HepG2 (cell line): ENCODE data around the gene RAB34. TPM values are rescaled to one million over a fixed set of nuclear protein-coding genes. Genes with fewer than 3 reads are reported as not detected.

ENCODE experiments used
- HDAC6 ChIP-seq: fragments of 200-600 bp; sonication (generic); IDR thresholded peaks from 2 replicates; pipeline ENCODE4 v1.7.0; 2017; ENCODE audit warnings: mild to moderate bottlenecking, antibody characterized with exemption, low read length, low read depth
- KDM3A ChIP-seq: IDR thresholded peaks from 2 replicates; pipeline ENCODE4 v1.6.1; 2018; ENCODE audit warnings: low read depth, missing compliant biosample characterization
- MZF1 ChIP-seq: sonication (generic); formaldehyde crosslinking; IDR thresholded peaks from 2 replicates; pipeline ENCODE4 v1.8.1; 2023; ENCODE audit warnings: mild to moderate bottlenecking, missing genetic modification reagents, borderline replicate concordance
- PAWR ChIP-seq: sonication (generic); formaldehyde crosslinking; IDR thresholded peaks from 2 replicates; pipeline ENCODE4 v1.4.0; 2020; ENCODE audit warnings: missing genetic modification reagents, mild to moderate bottlenecking, borderline replicate concordance
- PCBP1 ChIP-seq: fragments of 200-400 bp; formaldehyde crosslinking; IDR thresholded peaks from 2 replicates; pipeline ENCODE4 v1.6.1; 2017; ENCODE audit warnings: mild to moderate bottlenecking, low read depth, low read length, borderline replicate concordance
- THAP11 ChIP-seq: IDR thresholded peaks from 2 replicates; pipeline ENCODE4 v1.6.1; 2016; ENCODE audit warnings: missing biosample characterization, missing genetic modification reagents
- YEATS4 ChIP-seq: sonication (generic); formaldehyde crosslinking; IDR thresholded peaks from 2 replicates; pipeline ENCODE4 v1.4.0; 2020; ENCODE audit warnings: missing genetic modification reagents, borderline replicate concordance
- ZKSCAN1 ChIP-seq: fragments of 150-350 bp; IDR thresholded peaks from 2 replicates; pipeline ENCODE4 v1.6.1; 2014; ENCODE audit warnings: low read length
- ZNF33A ChIP-seq: sonication (generic); formaldehyde crosslinking; IDR thresholded peaks from 2 replicates; pipeline ENCODE4 v1.5.1; 2020; ENCODE audit warnings: missing genetic modification reagents, mild to moderate bottlenecking, moderate library complexity, borderline replicate concordance
- ZNF432 ChIP-seq: sonication (generic); formaldehyde crosslinking; IDR thresholded peaks from 2 replicates; pipeline ENCODE4 v1.5.0; 2020; ENCODE audit warnings: missing genetic modification reagents, mild to moderate bottlenecking, borderline replicate concordance
- ZNF556 ChIP-seq: sonication (generic); formaldehyde crosslinking; IDR thresholded peaks from 2 replicates; pipeline ENCODE4 v1.4.0; 2020; ENCODE audit warnings: mild to moderate bottlenecking, missing genetic modification reagents, borderline replicate concordance
- ZNF558 ChIP-seq: sonication (generic); formaldehyde crosslinking; IDR thresholded peaks from 2 replicates; pipeline ENCODE4 v1.9.0; 2022; ENCODE audit warnings: mild to moderate bottlenecking, missing genetic modification reagents, borderline replicate concordance
- ZSCAN22 ChIP-seq: sonication (generic); formaldehyde crosslinking; IDR thresholded peaks from 2 replicates; pipeline ENCODE4 v1.4.0; 2020; ENCODE audit warnings: mild to moderate bottlenecking, missing genetic modification reagents
- polyA plus RNA-seq, 8 experiments: library from polyadenylated mRNA; depleted of rRNA in 3 of 8; stranded (reverse) in 7 of 8; unstranded in 1 of 8; fragments of >200 nt; fragmentation: Illumina TruSeq in 4 of 8; extraction: Trizol in 4 of 8; gene quantifications; 2 replicates each; pipeline versions ENCODE4 v1.2.1 to v1.2.3, GENCODE V29; 2011 to 2016; ENCODE audit warnings: low read depth in 4 of 8, missing spikeins in 1 of 8, mixed read lengths in 1 of 8; ENCODE audit not compliant: insufficient read depth in 1 of 8
- total RNA-seq, 5 experiments: library from RNA; depleted of rRNA; stranded (reverse); fragments of >200 nt; fragmentation: Illumina TruSeq; extraction: Trizol; gene quantifications; 2 replicates each; pipeline ENCODE4 v1.2.3, GENCODE V29; 2016; ENCODE audit warnings: low read depth in 1 of 5
- TF ChIP-seq, protein P1 (sequence below): IDR thresholded peaks from 2 replicates; pipeline ENCODE4 v1.6.1; 2012; ENCODE audit warnings: low read length, improper control_type of control experiment
- TF ChIP-seq, protein P2 (sequence below): sonication (generic); formaldehyde crosslinking; IDR thresholded peaks from 2 replicates; pipeline ENCODE4 v1.5.1; 2020; ENCODE audit warnings: missing genetic modification reagents, mild to moderate bottlenecking, borderline replicate concordance
- TF ChIP-seq, protein P3 (sequence below): sonication (generic); formaldehyde crosslinking; IDR thresholded peaks from 2 replicates; pipeline ENCODE4 v1.8.0; 2022; ENCODE audit warnings: mild to moderate bottlenecking, missing genetic modification reagents; ENCODE audit not compliant: insufficient replicate concordance
- TF ChIP-seq, protein P4 (sequence below): sonication (generic); formaldehyde crosslinking; IDR thresholded peaks from 2 replicates; pipeline ENCODE4 v1.4.0; 2020; ENCODE audit warnings: mild to moderate bottlenecking, missing genetic modification reagents
- TF ChIP-seq, protein P5 (sequence below): sonication (generic); formaldehyde crosslinking; IDR thresholded peaks from 2 replicates; pipeline ENCODE4 v1.8.1; 2023; ENCODE audit warnings: mild to moderate bottlenecking, inconsistent platforms, moderate library complexity, missing genetic modification reagents, borderline replicate concordance
- TF ChIP-seq, protein P6 (sequence below): sonication (generic); formaldehyde crosslinking; IDR thresholded peaks from 2 replicates; pipeline ENCODE4 v1.8.0; 2022; ENCODE audit warnings: mild to moderate bottlenecking, missing genetic modification reagents, borderline replicate concordance

The RAB34 gene
- total and polyA plus RNA-seq, 2 of the 13 experiments (the other 11 are each of a cell fraction or from before 2014, with no cell fraction given), result 0.49 TPM; not detected in 1

DNA sequence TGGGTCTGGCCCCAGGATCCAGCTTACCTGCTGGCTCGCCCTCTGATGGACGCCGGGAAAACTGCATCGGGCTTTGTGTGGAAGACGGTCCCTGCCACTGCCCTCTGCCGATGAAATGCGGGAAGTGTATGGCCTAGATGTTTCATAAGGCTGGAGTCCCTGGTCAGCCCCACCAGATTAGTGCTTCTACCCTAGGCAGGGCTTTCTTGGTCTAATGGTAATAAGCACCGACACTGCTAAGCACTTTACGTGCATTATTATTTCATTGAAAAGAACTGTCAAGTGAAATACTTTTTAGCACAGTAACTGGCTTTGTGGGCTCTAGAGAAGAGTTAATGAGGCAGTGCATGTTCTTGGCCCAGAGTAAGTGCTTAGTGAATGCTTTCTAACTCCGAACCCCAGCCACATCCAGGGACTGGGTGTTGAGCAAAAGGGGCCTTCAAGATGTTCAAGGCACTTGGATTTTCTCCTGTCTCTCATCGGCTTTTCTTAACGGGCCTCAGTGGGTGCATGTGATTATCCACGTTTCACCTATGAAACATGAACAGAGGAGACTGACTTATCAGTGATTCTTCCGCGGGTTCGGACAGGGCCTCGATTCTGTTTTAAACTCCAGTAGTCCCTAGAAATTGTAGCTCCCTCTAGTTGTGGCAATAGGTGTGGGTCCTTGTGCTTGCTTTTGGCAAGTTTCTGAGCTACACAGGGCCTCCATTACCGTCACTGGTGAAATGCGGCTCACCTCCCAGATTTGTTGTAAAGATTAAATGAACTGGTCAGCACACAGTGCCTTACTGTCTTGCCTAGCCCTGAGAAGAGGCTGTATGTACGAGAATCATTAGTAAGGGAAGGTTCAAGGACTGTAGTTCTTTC is 32.7 kb upstream of the RAB34 start (continued):
- TF ChIP-seq, protein P1, sequence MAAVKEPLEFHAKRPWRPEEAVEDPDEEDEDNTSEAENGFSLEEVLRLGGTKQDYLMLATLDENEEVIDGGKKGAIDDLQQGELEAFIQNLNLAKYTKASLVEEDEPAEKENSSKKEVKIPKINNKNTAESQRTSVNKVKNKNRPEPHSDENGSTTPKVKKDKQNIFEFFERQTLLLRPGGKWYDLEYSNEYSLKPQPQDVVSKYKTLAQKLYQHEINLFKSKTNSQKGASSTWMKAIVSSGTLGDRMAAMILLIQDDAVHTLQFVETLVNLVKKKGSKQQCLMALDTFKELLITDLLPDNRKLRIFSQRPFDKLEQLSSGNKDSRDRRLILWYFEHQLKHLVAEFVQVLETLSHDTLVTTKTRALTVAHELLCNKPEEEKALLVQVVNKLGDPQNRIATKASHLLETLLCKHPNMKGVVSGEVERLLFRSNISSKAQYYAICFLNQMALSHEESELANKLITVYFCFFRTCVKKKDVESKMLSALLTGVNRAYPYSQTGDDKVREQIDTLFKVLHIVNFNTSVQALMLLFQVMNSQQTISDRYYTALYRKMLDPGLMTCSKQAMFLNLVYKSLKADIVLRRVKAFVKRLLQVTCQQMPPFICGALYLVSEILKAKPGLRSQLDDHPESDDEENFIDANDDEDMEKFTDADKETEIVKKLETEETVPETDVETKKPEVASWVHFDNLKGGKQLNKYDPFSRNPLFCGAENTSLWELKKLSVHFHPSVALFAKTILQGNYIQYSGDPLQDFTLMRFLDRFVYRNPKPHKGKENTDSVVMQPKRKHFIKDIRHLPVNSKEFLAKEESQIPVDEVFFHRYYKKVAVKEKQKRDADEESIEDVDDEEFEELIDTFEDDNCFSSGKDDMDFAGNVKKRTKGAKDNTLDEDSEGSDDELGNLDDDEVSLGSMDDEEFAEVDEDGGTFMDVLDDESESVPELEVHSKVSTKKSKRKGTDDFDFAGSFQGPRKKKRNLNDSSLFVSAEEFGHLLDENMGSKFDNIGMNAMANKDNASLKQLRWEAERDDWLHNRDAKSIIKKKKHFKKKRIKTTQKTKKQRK, result no peak
- TF ChIP-seq HDAC6 (no peak), ZNF558 (CRISPR knock-in tag) (no peak), MZF1 (CRISPR knock-in tag) (no peak), YEATS4 (CRISPR knock-in tag) (no peak), THAP11 (CRISPR knock-in tag) (peak; percentile 76), ZNF33A (CRISPR knock-in tag) (no peak), ZSCAN22 (CRISPR knock-in tag) (no peak), PCBP1 (no peak), ZNF556 (no peak), ZKSCAN1 (no peak), PAWR (CRISPR knock-in tag) (no peak), KDM3A (peak; percentile 83), ZNF432 (CRISPR knock-in tag) (no peak)
- TF ChIP-seq, protein P2, sequence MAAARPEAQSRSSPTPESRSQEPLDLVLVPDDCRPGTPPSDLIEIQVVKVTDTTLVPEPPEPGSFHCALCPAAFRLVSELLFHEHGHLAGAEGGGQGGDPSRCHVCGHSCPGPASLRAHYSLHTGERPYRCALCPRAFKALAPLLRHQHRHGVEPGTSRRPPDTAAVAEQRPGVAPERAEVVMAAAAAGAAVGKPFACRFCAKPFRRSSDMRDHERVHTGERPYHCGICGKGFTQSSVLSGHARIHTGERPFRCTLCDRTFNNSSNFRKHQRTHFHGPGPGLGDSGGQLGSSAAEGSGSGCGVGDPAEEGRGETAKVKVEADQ (CRISPR knock-in tag), result no peak
- TF ChIP-seq, protein P3, sequence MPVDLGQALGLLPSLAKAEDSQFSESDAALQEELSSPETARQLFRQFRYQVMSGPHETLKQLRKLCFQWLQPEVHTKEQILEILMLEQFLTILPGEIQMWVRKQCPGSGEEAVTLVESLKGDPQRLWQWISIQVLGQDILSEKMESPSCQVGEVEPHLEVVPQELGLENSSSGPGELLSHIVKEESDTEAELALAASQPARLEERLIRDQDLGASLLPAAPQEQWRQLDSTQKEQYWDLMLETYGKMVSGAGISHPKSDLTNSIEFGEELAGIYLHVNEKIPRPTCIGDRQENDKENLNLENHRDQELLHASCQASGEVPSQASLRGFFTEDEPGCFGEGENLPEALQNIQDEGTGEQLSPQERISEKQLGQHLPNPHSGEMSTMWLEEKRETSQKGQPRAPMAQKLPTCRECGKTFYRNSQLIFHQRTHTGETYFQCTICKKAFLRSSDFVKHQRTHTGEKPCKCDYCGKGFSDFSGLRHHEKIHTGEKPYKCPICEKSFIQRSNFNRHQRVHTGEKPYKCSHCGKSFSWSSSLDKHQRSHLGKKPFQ (CRISPR knock-in tag), result no peak
- TF ChIP-seq, protein P4, sequence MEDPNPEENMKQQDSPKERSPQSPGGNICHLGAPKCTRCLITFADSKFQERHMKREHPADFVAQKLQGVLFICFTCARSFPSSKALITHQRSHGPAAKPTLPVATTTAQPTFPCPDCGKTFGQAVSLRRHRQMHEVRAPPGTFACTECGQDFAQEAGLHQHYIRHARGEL (CRISPR knock-in tag), result no peak
- TF ChIP-seq, protein P5, sequence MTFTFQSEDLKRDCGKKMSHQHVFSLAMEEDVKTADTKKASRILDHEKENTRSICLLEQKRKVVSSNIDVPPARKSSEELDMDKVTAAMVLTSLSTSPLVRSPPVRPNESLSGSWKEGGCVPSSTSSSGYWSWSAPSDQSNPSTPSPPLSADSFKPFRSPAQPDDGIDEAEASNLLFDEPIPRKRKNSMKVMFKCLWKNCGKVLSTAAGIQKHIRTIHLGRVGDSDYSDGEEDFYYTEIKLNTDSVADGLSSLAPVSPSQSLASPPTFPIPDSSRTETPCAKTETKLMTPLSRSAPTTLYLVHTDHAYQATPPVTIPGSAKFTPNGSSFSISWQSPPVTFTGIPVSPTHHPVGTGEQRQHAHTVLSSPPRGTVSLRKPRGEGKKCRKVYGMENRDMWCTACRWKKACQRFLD, result no peak
- TF ChIP-seq, protein P6, sequence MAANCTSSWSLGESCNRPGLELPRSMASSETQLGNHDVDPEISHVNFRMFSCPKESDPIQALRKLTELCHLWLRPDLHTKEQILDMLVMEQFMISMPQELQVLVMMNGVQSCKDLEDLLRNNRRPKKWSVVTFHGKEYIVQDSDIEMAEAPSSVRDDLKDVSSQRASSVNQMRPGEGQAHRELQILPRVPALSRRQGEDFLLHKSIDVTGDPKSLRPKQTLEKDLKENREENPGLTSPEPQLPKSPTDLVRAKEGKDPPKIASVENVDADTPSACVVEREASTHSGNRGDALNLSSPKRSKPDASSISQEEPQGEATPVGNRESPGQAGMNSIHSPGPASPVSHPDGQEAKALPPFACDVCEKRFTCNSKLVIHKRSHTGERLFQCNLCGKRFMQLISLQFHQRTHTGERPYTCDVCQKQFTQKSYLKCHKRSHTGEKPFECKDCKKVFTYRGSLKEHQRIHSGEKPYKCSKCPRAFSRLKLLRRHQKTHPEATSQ (CRISPR knock-in tag), result no peak
